ENCODE results near the gene SFRP2.

SFRP2 gene

DNA sequence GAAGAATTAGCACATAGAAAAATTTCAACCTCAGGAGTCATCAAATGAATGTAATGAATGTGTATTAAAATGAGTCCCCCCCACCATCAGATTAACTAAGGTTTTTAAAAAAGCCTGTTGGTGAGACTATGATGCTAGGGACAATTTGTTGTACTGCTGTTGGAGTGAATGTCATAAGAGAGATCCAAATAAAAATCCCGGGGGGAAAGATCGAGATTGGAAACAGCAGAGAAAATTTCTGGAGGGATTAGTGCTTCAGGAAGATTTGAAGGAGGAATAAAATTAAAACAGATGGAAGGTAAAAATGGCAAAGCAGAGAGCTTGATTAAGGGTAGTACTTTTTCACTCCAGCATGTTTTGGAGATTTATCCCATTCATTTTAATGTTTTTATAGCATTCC is 25.9 kb upstream of the SFRP2 start:
- no peak overlapping the region for H3K4me3 ChIP-seq (ENCODE audit: low read depth, low read length)
- DNase-seq (ENCODE audit: low read depth, low spot score) = no peak
- in situ Hi-C loops (cut with HindIII; ENCODE audit: low sequenced_read_pairs) = no loop called here
- TF ChIP-seq, protein P1, sequence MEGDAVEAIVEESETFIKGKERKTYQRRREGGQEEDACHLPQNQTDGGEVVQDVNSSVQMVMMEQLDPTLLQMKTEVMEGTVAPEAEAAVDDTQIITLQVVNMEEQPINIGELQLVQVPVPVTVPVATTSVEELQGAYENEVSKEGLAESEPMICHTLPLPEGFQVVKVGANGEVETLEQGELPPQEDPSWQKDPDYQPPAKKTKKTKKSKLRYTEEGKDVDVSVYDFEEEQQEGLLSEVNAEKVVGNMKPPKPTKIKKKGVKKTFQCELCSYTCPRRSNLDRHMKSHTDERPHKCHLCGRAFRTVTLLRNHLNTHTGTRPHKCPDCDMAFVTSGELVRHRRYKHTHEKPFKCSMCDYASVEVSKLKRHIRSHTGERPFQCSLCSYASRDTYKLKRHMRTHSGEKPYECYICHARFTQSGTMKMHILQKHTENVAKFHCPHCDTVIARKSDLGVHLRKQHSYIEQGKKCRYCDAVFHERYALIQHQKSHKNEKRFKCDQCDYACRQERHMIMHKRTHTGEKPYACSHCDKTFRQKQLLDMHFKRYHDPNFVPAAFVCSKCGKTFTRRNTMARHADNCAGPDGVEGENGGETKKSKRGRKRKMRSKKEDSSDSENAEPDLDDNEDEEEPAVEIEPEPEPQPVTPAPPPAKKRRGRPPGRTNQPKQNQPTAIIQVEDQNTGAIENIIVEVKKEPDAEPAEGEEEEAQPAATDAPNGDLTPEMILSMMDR (IDR thresholded peaks at IDR 0.05; ENCODE audit: low read depth, low read length) = no peak

DNA sequence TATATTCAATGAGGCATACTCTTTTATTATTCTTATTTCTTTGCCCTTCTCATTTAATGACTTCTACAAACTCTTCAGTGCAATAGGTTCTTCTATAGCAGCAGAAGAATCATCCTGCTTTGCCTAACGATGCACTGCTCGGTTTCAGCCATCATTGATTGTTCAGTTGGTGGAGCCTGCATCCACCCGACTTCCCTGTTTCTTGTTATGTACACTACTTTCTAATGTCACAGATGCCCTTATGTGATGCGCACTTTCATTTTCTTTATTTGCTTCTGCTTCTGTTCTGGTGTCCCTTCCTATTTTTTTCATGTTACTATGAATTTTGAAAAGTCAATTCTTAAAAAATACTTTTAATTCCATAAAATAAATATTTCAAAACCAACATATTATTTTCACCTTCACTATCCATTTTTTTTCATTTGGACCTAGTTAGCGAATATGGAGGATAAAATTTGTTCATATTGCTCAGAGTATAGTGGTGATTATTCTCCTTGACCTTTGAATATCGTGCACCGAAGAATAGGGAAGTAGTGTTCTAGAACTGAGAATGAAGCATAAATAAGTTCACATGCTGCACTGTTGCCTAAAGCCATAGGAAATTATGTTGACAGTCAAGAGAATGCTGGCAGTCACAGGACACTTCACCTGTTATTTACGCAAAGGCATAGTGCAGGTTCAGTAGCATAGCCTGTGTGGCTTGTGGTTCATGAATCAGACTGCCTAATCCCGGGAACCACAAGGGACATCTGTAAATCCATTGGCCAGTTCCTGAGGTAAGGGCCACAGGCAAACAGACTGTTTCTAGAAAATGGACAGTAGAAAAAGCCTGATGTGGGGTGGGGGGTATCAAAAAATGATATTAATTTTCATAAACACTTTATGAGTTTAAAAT is 21.3 kb upstream of the SFRP2 start:
- in situ Hi-C loops (cut with HindIII; ENCODE audit: low sequenced_read_pairs) = no loop called here
- TF ChIP-seq, protein P1 (IDR thresholded peaks at IDR 0.05; ENCODE audit: low read depth, low read length) = no peak
- no peak overlapping the region for H3K4me3 ChIP-seq (ENCODE audit: low read depth, low read length)
- DNase-seq (ENCODE audit: low read depth, low spot score) = no peak

DNA sequence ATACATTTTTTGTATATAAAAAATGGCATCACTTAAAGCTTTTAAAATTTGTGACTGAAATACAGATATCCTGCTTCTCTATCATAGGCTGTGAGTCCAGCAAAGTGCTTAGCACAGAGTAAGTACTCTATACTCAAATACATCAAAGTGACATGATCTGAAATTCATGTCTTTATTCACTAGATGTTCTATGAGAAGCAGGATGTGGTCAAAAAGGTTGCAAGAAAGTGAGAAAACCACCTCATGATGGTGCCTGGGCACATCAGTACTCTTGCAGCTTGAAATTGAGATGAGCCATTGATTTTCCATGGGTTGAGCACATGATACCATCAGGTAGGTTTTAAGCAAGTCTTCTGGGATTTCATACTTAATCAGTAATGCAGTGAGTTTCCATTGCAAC is 20.4 kb upstream of the SFRP2 start:
- DNase-seq (ENCODE audit: low read depth, low spot score) = no peak
- TF ChIP-seq, protein P1 (IDR thresholded peaks at IDR 0.05; ENCODE audit: low read depth, low read length) = no peak
- in situ Hi-C loops (cut with HindIII; ENCODE audit: low sequenced_read_pairs) = no loop called here
- H3K4me3 ChIP-seq (ENCODE audit: low read depth, low read length) = no peak overlapping the region

DNA sequence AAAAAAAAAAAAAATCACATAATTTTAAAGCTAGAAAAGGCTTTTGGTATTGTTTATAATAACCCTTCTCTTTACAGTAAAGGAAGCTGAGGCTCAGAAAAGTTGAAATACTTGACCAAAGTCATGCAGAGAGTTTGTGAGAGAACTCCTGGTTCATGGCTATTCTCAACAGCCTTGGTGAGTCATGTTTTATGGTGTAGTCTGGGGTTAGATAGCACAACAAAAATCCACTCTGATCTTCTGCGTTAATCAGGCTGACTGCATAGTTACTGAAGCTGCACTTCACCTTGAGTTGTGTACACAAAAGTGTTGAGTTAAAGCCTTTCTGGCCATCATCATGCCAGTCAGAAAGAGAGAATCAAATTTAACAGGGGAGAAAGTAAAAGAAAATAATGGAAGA is 19.3 kb upstream of the SFRP2 start:
- in situ Hi-C loops (cut with HindIII; ENCODE audit: low sequenced_read_pairs) = no loop called here
- DNase-seq (ENCODE audit: low read depth, low spot score) = no peak
- H3K4me3 ChIP-seq (ENCODE audit: low read depth, low read length) = no peak overlapping the region
- TF ChIP-seq, protein P1 (IDR thresholded peaks at IDR 0.05; ENCODE audit: low read depth, low read length) = no peak

DNA sequence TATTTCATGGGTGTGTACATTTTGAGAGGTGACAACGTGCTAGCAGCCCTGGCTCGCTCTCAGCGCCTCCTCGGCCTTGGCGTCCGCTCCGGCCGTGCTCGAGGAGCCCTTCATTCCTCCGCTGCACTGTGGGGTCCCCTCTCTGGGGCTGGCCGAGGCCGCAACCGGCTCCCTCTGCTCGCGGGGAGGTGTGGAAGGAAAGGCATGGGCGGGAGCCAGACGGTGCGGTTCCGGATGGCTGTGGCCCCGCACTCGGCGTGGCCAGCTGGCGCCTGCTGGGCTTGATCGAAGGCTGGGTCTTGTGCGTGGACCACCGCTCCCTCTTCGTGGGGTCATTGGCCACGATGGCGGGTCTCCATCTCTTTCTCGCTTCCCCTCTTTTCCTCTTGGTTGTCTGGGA is 17.2 kb upstream of the SFRP2 start:
- TF ChIP-seq, protein P1 (IDR thresholded peaks at IDR 0.05; ENCODE audit: low read depth, low read length) = no peak
- in situ Hi-C loops (cut with HindIII; ENCODE audit: low sequenced_read_pairs) = no loop called here
- H3K4me3 ChIP-seq (ENCODE audit: low read depth, low read length) = no peak overlapping the region
- no peak for DNase-seq (ENCODE audit: low read depth, low spot score)

DNA sequence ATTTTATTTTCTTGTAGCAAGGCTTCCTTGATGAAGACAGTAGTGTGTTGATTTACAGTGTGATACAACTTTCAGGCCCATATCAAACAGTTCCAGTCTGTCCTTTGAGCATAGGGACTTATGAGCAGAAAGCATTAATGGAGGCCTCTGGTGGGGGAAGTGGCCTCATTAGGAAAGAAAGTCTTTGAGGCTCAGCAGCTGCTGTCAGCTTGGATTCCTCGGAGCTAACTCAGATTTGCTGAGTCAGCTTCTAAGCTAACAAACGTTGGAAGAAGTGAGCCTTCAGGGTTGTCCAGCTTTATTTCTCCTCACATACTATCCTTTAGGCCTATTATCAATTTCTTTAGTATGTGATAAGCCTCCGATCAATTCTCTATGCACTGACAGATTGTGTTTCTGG is 15.8 kb upstream of the SFRP2 start:
- in situ Hi-C loops (cut with HindIII; ENCODE audit: low sequenced_read_pairs) = no loop called here
- TF ChIP-seq, protein P1 (IDR thresholded peaks at IDR 0.05; ENCODE audit: low read depth, low read length) = no peak
- no peak for DNase-seq (ENCODE audit: low read depth, low spot score)
- no peak overlapping the region for H3K4me3 ChIP-seq (ENCODE audit: low read depth, low read length)
